HG02610 (cell line): ENCODE results near the gene SLC12A1.
"Not testable (repeated sequence)": the region's sequence is repeated elsewhere in the genome, so short reads cannot be mapped to it uniquely, and the experiment has no call there.

Experiments used
- ATAC-seq: cut with Tn5 transposase; IDR thresholded peaks from one replicate; pipeline ENCODE4 v1.9.1; 2021; ENCODE audit warnings: mild to moderate bottlenecking, moderate library complexity; ENCODE audit not compliant: unreplicated experiment

Gene SLC12A1

GRCh38 chr15:48306639-48307038 is 100.5 kb downstream of the SLC12A1 start:
- no peak for ATAC-seq

DNA sequence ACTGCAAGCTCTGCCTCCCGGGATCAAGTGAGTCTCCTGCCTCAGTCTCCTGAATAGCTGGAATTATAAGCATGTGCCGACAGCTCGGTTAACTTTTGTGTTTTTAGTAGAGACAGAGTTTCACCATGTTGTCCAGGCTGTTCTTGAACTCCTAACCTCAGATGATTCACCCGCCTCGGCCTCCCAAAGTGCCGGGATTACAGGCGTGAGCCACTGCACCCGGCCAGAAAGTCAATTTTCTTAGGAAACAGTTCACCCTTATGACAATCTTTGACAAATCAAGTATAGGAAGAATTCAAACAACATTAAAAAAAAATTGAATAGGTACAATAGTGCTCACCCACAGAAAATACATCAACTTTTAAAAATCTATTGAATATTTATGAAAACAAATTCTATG is 101.5 kb downstream of the SLC12A1 start:
- ATAC-seq: no peak

GRCh38 chr15:48309740-48310139 is 103.6 kb downstream of the SLC12A1 start:
- ATAC-seq: no peak

- ATAC-seq: no peak
Measured at GRCh38 chr15:48313216-48313615, 107.1 kb downstream of the SLC12A1 start.

GRCh38 chr15:48315041-48315440 is 108.9 kb downstream of the SLC12A1 start:
- no peak for ATAC-seq

- no peak for ATAC-seq
Measured at GRCh38 chr15:48317221-48317620, 111.1 kb downstream of the SLC12A1 start.

DNA sequence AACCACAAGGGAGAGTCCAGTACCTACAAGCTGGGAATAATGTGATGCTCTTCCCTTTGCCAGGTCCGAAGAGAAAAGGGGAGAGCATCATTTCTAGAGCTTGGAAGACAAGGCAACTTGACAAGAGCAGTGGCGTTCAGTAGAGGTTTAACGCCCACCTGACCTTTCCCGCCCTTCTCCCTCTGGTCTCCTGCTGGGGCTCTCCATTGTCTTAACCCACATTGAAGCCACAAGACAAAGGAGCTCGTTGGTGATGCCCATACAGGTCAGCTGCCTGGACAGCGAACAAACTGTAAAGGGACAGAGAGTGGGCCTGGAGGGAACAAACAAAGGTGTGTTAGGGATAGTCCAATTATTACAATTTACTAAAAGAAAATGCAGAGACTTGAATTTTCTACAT is 112.0 kb downstream of the SLC12A1 start:
- ATAC-seq: no peak

GRCh38 chr15:48323294-48323693 is 117.2 kb downstream of the SLC12A1 start:
- ATAC-seq: no peak

- no peak for ATAC-seq
Measured at GRCh38 chr15:48324949-48325348, 118.8 kb downstream of the SLC12A1 start.

DNA sequence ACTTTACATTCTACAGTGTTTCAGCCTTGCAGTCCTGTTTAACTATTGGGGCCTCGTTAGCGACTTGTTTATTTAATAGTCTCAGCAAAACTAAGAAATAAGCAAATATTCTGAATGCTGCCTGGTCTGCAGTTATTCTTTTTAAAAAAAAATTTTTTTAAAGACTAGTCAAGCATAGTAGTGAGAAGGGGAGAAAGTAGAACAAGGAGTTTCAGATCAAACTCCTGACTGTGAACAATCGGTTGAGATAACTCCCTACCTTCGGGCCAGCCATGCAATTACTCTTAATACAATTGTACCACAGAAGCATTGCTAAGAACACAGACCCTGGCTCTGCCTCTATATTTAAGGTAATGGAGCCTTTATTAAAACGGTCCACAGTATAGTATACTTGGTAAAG is 119.3 kb downstream of the SLC12A1 start:
- no peak for ATAC-seq

GRCh38 chr15:48326180-48326579 is 120.1 kb downstream of the SLC12A1 start:
- ATAC-seq: not testable (repeated sequence)

DNA sequence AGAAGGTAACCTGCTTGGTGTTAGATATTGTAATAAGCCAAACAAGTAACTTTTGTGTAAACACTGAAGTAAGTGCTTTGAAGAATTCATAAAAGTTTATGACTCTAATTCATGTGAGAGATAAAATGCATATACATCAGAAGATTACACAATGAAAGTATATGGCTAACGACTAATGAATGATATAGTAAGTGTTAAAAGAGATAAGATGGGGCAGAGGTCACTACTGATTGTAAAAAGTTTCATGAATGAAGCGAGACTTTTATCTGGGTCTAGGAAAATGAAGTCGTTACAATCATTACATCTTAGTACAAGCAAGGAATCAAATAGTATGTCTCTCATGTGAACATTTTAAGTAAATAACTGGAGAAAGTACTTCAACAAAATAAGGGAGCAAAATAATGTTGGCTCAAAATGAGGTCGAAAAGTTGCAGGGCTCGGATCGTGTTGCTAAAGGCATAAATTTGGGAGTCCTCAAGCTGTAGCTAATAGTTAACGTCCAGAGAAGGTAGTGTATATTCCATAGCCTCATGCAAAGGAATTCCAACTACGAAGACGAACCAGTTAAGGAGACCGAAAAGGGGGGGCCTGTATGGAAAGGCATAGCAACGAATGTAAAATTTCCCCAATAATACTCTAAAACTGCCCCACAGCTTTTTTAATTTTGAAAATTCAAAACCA is 124.1 kb downstream of the SLC12A1 start:
- no peak for ATAC-seq

GRCh38 chr15:48330855-48331795 is 125.0 kb downstream of the SLC12A1 start, which contains the start of gene DUT:
Gene DUT, plus strand, starts transcription at chr15:48331429. Its CDS starts 87 bp downstream, at chr15:48331516.
- peak; percentile 92 for ATAC-seq

GRCh38 chr15:48331796-48332641 is 125.9 kb downstream of the SLC12A1 start:
- ATAC-seq: peak; percentile 57

GRCh38 chr15:48332642-48333034 is 126.5 kb downstream of the SLC12A1 start:
- ATAC-seq: no peak

- ATAC-seq: no peak
Measured at GRCh38 chr15:48333540-48333939, 127.4 kb downstream of the SLC12A1 start.

- ATAC-seq: no peak
Measured at GRCh38 chr15:48334260-48334659, 128.2 kb downstream of the SLC12A1 start.

- ATAC-seq: no peak
Measured at GRCh38 chr15:48336940-48337339, 130.8 kb downstream of the SLC12A1 start.

- no peak for ATAC-seq
Measured at GRCh38 chr15:48337607-48338006, 131.5 kb downstream of the SLC12A1 start.

GRCh38 chr15:48340111-48340510 is 134.0 kb downstream of the SLC12A1 start:
- no peak for ATAC-seq

DNA sequence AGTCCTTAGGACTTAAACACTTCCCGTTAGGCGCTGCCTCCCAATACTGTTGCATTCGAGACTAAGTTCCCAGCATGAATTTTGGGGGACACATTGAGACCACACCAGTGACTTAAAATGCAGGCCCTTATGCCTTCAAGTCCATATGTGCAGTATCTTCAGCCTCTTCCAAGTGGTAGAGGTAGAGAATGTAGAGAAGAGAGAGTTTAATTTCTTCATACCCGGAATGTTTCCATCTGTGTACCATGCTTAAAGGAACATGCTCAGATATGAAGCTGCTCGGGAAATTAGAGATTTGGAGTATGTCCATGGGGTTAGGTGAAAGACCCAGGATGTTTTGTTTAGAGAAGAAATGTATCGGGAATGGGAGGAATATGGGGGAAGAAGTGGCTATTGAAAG is 137.8 kb downstream of the SLC12A1 start:
- no peak for ATAC-seq
